GM04503 (cell line): Measurements from ENCODE around the gene CCDC141.
"Not testable (repeated sequence)": the region's sequence is repeated elsewhere in the genome, so short reads cannot be mapped to it uniquely, and the experiment has no call there.

Source experiments
- DNase-seq: peaks from one replicate; pipeline ENCODE4 v3.0.0-alpha.2; 2012; ENCODE audit warnings: low read depth

CCDC141 gene

DNA sequence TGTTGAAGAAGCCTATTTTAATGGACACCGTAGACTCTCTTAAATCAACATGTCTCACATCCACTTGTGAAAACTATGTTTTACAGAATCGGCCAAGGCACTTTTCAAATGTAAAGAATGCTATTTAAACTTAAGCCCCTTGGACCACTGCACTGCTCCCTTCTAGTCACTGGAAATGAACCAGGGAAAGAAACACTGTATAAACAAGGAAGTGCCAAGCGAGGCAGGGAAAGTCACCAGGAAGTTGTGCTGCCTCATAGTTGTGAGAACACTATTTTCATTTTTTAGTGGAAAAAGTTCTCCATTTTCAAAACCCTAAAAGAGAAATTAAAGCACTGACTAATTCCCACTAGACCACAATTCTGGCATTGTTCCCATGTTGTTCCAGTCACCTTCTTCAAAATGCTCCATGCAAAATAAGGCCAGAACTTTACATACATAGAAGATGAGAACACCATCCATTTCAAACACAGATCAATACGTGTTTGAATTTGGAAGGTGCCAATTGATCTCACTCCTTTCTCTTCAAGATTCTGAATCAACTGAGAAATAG lies 13.5 kb downstream of the CCDC141 start:
- DNase-seq: no peak

DNA sequence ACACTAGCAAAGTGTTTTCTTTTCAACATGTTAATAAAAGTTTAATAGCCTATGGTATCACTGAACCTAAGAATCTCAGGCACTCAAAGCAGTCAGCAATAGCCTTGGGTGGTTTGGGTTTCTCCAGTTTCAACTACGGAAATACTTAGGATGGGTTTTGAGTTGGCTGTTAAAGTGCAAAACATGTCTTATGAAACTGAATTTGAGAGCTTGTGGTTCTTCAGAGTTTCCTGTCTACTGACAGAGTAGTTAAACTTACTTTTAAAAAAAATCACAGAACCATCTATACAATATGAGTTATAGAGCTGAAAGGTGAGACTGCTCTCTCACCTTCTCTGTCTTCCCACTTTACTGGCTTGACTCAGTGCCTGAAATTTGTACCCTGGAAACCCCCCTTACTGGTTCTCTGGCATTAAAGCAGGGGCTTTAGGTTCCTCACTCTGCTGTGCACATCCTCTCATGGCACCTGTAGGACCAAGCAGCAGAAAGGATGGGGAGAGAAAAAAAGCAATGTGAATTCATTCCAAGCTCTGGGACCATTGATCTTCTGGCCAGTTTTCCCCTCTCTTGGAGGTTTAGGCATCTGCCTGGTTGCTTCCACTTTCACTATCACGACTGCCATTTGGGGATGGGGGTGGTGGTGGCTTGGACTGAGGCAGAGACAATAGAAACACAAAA lies 18.1 kb downstream of the CCDC141 start:
- peak; percentile 45 for DNase-seq

- no peak for DNase-seq
These were observed 25.5 kb downstream of the CCDC141 start for GRCh38 chr2:179024445-179024844.

DNA sequence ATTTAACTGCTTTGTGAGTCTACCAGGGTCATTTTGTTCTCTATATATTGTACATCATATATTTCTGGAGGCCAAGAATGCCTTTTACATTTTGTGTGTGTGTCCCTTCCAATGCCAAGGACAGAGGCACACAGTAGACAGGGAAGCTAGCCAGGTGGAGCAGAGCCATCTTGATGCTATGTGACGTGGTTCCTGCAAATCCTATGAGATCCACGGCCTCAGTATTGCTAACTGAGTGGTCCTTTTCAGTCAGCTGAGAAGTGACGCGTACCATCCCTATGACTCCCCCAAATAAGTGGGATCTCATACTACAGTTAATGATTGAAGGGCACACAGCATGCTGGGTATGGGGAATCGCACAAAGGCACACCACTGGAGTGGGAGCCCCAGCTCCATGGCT lies 27.3 kb downstream of the CCDC141 start:
- DNase-seq: no peak

- DNase-seq: no peak
These were observed 28.7 kb downstream of the CCDC141 start for GRCh38 chr2:179021258-179021657.

- no peak for DNase-seq
These were observed 29.7 kb downstream of the CCDC141 start for GRCh38 chr2:179020156-179020750.

DNA sequence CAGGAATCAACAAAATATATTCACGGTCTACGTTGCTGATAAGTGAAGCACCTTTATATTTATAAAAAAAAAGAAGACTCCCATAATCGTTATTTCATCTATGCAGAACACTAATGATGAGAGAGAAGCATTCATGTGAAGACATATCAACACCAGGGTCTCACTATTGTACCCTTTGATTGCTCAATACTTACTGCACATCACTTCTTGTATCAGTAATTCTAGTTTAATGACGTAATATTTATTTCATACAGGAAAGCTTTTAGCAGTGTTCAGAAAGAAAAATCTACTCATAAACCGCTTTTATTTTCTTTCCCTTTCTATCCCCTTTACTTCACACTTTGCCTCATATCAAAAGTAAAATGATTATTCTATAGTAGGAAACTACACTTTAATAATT lies 30.7 kb downstream of the CCDC141 start:
- DNase-seq: no peak

DNA sequence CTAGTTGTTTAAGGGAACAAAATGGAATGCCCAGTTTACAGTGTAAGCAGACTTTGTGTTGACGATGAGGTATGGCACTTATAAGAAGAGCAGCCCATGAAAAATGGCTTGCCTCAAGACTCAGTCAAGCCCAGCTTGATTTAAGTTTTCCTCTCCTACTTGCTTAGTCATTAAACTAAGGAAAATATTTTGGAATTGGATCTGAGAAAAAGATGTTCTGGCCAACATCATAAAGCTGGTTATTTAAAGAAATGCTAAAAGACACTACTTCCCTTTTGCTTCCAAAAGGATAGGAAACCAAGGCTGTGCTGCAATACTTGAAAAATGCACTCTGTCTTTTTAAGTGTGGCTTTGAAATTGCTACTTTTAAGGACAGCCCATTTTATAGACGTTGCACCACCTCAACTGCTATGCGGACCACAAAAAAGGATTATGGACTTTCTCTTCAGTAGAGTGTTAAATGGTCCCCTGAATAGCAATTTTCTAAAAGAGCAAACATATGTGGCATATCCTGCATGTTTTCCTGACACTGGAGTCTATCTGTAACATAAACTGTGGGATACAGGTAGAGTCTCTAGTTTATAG lies 32.1 kb downstream of the CCDC141 start:
- DNase-seq: no peak

DNA sequence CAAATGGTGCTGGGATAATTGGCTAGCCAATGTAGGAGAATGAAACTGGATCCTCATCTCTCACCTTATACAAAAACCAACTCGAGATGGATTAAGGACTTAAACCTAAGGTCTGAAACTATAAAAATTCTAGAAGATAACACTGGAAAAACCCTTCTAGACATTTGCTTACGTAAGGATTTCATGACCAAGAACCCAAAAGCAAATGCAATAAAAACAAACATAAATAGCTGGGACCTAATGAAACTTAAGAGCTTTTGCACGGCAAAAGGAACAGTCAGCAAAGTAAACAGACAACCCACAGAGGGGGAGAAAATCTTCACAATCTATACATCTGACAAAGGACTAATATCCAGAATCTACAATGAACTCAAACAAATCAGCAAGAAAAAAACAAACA lies 35.7 kb downstream of the CCDC141 start:
- DNase-seq: not testable (repeated sequence)

DNA sequence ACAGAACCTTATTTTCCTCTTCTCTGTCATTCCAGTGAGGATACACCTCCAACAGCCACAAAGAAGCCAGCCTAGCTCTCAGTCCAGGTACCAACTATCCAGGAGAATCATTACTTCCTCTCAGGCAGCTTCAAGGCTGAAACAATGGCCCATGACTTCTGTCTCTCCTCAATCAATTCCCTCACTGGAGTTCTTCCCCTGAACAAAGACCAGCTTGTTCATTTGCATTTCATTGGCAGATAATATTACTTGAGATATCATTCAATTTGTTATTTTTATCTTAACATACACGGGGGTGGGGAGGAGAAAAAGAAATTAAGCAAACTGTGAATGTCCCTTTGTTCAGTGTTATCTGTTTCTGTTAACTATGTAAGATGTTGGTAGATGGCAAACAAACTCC lies 44.0 kb downstream of the CCDC141 start:
- DNase-seq: no peak

GRCh38 chr2:178999476-178999875 lies 50.5 kb downstream of the CCDC141 start:
- DNase-seq: no peak

- no peak for DNase-seq
These were observed 51.4 kb downstream of the CCDC141 start for GRCh38 chr2:178998539-178998938.

DNA sequence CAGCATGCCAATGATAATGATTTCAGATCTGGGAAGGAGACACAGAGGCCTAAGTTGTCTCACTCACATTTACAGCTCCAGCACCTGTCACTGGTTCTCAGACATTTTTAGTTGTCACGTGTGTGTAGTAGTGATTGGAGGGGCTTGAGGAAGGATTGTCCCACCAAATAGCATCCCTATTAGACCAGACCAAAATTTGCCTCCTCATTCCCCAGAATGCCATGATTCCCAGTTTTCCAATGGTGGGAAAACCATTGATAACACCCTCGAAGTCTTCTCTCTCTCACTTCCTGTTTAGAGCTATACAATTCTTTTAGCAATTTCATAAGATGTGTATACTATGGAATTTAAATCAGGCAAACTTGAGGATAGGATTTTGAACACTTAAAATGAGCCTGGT lies 52.5 kb downstream of the CCDC141 start:
- DNase-seq: no peak

GRCh38 chr2:178997067-178997466 lies 52.9 kb downstream of the CCDC141 start:
- no peak for DNase-seq

DNA sequence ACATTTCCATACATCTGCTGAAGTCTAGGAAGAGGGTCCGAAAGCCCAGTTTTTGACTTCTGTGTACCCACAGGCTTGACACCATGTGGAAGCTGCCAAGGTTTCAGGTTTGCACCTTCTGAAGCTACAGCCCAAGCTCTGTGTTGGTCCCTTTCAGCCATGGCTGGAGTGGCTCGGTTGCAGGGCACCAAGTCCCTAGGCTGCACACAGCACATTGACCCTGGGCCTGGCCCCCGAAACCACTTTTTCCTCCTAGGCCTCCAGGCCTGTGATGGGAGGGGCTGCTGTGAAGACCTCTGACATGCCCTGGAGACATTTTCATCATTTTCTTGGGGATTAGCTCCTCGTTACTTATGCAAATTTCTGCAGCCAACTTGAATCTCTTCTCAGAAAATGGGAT lies 55.7 kb downstream of the CCDC141 start:
- no peak for DNase-seq

DNA sequence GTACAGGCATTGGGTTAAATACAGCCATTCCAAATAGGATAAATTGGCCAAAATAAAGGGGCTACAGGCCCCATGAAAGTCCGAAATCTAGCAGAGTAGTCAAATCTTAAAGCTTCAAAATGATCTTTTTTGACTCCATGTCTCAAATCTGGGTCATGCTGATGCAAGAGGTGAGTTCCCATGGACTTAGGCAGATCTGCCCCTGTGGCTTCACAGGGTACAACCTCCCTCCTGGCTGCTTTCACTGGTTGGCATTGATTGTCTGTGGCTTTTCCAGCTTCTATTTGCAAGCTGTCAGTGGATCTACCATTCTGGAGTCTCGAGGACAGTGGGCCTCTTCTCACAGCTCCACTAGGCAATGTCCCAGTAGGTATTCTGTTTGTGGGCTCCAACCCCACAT lies 56.1 kb downstream of the CCDC141 start:
- no peak for DNase-seq

GRCh38 chr2:178992719-178993118 lies 57.2 kb downstream of the CCDC141 start:
- DNase-seq: not testable (repeated sequence)

DNA sequence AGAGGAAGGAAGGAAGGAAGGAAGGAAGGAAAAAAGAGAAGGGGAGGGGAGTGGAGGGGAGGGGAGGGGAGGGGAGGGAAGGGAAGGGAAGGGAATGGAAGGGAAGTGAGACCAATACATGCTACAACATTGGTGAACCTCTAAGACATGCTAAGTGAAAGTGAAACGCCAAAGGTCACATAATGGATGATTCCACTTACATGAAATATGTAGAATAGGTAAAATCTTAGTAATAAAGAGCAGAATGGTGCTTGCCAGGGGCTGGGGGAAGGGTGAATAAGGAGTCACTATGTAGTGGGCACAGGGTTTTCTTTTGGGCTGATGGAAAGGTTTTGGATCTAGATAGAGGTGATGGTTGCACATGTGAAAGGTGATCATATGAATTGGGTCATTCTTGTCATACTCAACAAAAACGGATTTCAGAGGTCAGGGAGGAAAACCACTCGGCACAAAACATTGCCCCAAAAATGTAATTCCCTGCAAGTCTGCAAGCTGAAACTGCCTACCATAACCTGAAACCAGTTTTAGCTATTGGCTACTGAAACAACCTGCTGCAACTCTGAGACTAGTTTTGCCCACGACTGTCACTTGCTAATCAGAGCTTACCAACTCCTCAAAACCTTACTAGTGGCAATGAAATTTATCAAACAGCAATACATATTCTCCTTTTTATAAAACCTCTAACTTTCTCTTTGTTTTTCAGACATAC lies 59.2 kb downstream of the CCDC141 start:
- DNase-seq: no peak

DNA sequence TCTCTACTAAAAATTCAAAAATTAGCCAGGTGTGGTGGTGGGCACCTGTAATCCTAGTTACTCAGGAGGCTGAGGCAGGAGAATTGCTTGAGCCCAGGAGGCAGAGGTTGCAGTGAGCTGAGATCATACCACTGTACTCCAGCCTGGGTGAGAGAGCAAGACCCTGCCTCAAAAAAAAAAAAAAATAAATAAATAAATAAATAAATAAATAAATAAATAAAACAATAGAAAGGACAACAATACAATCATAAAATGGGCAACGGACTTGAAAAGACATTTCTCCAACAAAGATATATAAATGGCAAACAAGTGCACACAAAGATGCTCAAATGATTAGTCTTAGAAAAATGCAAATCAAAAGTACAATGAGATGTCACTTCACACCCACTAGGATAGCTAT lies 60.5 kb downstream of the CCDC141 start:
- DNase-seq: not testable (repeated sequence)

DNA sequence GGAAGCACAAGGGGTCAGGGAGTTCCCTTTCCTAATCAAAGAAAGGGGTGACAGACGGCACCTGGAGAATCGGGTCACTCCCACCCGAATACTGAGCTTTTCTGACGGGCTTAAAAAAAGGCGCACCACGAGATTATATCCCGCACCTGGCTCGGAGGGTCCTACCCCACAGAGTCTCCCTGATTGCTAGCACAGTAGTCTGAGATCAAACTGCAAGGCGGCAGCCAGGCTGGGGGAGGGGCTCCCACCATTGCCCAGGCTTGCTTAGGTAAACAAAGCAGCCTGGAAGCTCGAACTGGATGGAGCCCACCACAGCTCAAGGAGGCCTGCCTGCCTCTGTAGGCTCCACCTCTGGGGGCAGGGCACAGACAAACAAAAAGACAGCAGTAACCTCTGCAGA lies 67.3 kb downstream of the CCDC141 start:
- not testable (repeated sequence) for DNase-seq

- no peak for DNase-seq
These were observed 69.1 kb downstream of the CCDC141 start for GRCh38 chr2:178980815-178981214.

DNA sequence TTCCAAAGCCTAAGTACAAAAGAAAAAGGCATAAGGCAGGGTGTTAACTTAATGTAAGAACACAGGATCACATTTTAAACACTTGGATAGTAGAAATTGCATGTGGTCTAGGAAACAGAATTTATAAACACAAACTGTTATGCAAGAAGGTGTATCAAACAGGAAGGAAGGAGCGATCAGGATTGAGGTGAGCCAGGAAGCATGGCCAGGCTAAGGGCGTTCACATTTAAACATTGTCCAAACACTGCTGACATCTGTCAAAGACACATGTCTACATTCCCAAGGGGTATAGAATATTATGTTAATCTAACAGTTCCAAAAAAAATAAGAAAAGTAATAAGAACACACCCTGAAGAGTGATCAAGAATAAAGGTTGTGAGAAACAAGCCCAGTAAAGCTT lies 71.3 kb downstream of the CCDC141 start:
- no peak for DNase-seq

GRCh38 chr2:178976351-178976750 lies 73.6 kb downstream of the CCDC141 start:
- no peak for DNase-seq
